AG08396 (cell line): Measurements from ENCODE around the gene LDLRAD4.

ENCODE experiments used
- DNase-seq: peaks from one replicate; pipeline ENCODE4 v3.0.0; 2012; ENCODE audit warnings: low spot score, mixed read lengths

Gene LDLRAD4

DNA sequence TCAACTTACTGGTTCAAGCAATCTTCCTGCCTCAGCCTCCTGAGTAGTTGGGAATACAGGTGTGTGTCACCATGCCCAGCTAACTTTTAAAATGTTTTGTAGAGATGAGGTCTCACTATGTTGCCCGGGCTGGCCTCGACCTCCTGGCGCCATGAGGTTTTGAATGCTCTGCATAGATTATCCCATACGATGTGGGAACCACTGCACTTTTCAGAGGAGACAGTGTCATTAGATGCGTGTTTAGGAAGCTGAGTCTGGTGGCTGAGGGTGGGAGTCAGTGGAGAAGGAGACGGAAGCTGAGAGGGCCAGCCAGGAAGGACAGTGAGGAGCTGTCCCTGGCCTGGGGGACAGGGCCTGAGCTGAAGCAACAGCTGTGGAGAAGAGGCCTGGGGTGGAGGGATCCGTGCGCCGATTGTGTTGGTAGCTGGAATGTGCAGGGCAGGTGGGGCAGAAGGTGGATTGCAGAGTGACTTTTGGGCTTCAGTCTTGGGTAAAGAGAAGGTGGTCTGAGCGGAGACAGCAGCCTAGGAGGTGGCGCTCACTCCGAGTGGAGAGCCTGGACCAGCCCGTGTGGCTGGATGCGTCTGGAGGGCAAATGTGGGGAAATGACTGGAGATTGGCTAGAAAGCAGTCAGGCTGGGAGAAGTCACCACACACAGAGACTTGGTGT lies 68.0 kb downstream of the LDLRAD4 start:
- no peak for DNase-seq

DNA sequence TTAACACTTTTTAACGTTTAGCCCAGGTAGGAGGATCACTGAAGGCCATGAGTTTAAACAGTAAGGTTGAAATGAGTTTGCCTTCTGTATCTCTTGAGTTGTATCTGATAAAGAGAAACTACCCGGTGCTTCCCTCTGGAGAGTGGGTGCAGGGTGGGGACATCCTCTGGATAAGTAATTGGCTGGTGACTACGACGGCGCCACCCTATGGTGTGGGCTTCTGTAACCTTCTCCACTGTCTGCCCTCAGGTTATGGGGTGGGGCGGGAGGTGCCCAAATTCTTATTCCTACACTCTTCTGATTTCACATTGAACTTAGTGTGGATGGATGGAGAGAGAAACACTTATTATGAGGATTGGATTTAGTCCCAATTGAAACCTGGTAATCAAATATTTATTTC lies 68.8 kb downstream of the LDLRAD4 start:
- DNase-seq, result no peak

DNA sequence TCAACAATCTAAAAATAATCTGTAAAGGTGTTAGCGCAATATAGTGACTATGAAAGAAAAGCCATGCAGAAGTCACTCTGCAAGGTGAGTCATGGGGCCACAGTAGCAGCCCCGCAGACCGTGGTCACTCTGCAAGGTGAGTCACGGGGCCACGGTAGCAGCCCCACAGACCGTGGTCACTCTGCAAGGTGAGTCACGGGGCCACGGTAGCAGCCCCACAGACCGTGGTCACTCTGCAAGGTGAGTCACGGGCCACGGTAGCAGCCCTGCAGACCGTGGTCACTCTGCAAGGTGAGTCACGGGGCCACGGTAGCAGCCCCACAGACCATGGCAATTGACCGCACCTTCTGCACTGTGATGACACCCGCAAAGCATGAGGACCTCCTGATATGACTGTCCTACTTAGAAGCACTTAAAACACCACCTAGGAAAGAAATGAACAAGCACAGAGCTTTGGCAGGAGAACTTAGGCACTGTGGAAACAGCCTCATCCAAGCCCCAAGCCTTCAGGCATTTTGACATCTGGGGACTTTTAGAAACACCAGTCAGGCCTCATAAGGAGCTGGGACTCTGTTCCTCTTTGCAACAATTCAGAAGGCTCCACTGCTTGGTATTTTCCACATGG lies 70.1 kb downstream of the LDLRAD4 start:
- DNase-seq, result no peak

DNA sequence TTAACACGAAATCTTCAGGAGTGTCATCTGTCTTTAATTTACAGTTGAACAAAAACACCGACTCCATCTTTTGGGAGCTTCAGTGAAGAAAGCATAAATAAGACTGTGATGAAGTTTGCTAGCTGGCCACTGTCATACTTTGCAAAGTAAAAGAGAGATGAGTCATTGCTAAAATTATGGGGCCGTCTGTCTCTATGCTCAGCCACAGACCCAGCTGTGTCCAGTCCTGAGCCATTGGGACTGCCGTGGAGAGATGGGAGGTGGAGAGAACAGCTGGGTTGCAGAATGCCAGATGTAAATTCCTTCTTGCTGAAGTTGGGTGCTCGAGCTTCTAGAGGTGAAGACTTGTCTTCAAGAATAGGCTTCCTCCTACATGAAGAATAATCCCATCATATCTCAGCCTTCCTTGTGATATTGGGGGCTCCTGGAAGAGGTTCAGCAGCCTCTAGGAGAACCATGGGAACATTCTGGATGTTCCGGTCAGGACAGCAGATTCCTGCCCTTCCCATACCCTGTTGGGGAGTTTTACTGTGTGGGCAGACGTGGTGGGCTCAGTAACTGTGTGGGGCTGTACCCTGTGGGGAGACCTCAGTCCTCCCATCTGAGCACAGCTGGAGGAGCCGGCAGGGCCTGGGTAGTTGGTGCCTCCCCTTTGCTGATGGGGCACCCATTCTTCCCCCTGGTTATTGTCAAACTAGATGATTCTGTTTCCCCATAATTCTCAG lies 71.1 kb downstream of the LDLRAD4 start:
- no peak for DNase-seq

DNA sequence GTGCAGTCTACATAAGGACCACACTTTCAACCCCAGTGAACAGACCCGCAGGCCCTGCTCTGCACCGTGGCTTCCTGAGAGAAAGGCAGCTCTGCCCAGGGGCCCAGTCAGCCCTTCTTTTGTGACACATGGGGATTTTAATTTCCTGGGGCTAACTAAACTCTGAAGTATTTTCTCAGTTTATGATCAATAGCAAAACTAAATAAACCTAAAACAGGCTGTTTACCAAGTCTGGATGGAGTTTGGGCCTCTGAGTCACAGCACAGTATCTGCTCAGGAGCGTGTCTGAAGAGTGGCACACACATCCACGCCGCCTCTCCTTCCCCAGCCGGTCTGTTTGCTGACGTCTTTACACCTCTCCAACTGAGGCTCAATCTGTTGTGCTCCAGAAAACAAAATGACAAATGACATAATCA lies 72.3 kb downstream of the LDLRAD4 start:
- DNase-seq, result no peak

DNA sequence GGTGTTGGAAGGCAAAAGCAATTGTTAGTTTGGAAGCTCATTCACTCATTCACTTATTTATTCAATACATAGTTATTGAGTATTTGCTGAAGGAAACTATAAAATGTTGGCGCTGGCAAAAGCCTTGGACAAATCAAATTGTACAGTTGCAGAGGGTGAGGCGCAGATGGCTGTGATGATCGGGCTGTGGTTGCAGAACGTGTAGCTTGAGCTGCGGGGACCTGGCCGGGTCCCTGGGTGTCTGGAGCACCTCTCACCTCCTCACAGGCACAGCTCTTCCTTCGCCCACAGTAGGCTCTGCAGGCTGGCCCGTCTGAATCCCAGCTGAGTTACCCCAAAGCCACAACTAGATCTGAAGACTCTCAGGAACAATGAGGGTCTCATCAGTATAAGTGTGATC lies 72.7 kb downstream of the LDLRAD4 start:
- DNase-seq, result no peak

DNA sequence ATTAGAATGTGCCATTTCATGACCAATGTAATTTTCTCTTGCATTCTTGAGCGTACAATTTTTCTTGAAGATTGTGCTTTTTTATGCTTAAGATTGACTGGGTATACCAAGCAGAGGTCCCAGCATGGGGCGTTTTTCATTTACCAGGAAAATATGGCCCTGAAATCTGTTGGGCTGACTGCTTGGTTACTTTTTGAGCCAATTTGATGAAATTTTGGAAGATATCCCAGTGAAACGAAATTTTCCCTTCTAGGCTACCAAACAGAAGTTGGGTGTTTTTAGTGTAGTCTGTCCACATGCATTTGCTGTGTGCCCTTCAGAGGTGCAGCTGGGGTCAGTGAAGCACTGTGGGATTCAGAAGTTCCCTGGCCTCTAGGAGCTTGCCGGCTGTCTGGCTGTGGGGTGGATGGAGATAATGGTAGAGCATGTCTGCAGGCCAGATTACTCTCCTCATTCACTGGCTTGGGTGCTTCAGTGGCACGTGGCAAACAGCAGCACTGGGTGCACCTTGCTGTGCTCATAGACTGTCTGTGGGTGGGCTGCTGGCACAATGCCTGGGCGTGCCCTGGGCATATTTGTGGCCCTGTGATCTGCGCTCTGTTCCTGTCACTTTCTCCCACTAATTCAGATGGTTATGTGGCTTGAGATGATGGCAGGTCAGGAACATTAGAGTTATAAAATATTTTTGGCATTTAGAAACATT lies 73.3 kb downstream of the LDLRAD4 start:
- DNase-seq, result no peak

DNA sequence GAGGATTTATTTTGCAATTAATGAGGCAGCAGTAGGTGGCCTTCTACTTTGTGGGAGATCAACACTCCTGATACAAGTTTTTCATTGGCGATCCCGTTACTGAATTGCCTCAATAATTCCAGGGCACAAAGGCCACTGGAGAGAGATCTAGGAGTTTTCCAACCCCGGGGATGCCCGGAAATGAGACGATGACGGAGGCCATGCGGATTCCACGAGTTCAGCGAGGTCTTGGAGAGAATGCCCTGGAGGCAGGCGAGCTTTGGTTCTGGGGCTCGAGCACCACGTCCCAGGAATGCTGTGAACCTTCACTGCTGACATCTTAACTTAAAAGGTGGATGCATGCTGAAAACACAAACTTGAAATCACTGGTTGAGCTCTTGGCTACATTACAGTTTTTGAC lies 74.2 kb downstream of the LDLRAD4 start:
- no peak for DNase-seq

DNA sequence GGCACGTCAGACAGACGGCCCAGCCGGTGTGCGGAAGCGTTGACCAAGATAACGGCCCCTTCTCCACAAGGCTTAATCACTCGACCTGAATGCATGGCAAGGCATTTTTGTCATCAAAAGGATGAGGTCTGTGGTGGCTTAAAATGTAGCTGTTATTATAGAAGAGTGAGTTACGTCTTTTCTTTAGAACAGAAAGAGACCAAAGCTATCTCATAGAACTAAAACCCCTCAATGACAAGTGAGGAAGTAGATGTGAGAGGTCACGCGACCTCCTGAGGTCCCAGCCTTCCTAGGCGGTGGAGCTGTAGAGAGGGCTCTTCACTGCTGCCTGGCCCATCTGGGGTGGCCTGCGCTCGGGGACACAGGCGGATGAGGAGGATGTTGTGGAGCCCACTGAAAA lies 75.7 kb downstream of the LDLRAD4 start:
- DNase-seq, result no peak

DNA sequence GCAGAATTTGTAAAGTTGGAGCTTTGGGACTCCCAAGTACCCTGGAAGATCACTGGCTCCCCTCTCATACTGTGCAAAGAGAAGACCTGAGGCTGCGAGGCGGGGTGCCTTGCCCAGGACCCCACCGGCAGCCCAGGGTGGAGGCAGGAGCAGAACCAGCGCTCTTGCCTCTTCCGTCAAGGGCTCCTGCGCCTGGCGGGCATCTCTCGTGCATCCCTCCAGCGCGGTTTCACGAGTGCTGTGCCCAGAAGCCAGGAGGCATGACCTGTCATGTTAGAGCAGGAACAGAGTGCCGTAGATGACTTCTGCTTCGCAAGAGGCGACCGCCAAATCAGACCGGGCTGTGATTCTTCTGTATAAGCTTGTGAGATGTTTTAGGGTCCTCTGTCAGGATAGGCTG lies 77.3 kb downstream of the LDLRAD4 start:
- no peak for DNase-seq

DNA sequence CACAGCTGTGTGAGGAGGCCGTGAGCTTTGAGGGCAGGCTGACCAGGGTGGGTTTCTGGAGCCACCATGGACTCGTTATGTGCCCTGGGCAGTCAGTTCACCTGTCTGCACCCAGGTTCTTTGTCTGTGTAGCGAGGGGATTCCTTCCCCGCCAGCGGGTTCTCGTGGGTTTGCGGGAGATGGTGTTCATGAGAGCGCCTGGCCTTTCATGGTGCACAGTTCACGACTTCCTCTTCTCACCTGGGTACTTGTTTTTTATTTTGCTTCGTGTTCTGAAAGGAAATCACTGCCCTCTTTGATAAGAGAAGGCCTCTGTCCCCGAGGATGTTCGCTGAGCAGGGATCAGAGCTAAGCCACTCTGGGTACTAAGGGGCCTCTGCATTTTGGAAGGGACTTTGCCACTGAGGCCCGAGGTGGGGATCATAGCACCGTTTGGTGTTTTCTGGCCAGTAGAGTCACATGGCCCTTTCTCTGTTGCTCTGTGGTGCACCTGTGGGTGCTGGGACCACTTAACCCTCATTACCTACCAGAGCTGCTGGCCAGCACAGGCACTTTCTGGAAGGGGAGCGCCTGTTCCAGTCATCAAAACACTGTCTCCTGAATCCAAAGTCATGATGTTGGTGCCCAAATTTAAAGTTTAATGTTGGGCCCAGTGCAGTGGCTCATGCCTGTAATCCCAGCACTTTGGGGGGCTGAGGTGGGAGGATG lies 78.5 kb downstream of the LDLRAD4 start:
- DNase-seq, result no peak

DNA sequence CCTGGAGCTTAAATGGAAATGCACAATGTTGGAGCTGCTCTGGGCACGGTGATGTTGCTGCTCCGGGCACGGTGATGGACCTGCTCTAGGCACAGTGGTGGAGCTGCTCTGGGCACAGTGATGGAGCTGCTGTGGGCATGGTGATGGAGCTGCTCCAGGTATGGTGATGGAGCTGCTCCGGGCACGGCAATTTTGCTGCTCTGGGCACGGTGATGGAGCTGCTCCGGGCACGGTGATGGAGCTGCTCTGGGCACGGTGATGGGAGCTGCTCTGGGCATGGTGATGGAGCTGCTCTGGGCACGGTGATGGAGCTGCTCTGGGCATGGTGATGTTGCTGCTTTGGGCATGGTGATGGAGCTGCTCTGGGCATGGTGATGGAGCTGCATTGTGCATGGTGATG lies 79.7 kb downstream of the LDLRAD4 start:
- no peak for DNase-seq

DNA sequence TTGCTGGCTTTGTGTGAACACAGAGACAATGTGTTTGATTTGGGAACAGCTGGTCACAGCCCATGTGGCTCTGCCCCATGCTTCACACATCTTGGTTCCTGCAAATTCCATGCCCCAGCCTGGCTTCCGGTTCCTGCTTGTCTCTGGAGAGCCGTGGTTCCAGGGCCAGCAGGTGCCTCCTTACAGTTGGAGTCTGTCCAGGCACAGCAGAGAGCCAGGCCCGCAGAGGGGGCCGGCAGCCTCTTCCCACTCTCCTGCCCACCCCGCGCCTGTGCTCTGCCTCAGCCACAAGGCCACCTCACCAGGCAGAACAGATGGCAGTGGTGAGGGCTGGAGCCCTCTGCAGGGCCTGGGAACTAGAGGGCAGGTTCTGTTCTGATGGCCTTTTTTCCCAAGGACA lies 81.5 kb downstream of the LDLRAD4 start:
- DNase-seq, result no peak

DNA sequence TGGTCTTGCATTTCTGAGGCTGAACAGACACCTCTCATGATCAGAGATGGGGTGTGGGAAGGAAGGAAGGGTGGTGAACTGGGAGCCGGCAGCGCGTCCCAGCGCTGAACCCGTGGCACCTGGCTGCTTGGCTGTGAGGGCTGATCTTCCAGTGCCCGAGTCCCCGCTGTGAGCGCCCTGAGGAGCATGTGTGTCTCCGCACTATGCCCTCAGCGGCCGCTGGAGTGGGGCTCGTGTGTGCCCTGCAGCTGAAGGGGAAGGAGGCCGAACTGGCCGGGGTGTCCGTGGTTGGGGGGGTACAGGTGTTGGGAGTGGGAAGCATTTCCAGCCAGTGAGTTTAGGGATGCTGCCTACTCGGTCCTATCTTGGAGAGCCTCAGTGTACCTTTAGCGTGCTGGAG lies 82.2 kb downstream of the LDLRAD4 start:
- no peak for DNase-seq

DNA sequence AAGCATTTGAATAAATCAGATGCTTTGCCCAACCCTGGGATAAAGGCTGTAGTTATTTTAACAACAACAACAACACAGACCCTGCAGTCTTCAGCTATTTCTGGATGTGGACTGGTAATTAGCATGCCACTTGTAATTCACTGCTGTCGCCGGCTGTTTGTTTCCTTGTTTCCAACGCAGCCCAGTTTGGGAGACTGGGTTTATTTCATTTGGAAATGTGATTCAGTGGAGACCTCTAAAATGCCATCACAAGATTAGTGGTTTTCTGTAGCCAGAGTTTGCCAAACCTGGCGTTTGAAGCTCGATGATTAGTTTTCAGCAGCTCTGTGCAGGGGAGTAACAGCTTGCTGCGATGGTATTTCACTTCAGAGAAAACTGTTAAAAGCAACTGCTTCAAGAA lies 83.5 kb downstream of the LDLRAD4 start:
- DNase-seq, result no peak

DNA sequence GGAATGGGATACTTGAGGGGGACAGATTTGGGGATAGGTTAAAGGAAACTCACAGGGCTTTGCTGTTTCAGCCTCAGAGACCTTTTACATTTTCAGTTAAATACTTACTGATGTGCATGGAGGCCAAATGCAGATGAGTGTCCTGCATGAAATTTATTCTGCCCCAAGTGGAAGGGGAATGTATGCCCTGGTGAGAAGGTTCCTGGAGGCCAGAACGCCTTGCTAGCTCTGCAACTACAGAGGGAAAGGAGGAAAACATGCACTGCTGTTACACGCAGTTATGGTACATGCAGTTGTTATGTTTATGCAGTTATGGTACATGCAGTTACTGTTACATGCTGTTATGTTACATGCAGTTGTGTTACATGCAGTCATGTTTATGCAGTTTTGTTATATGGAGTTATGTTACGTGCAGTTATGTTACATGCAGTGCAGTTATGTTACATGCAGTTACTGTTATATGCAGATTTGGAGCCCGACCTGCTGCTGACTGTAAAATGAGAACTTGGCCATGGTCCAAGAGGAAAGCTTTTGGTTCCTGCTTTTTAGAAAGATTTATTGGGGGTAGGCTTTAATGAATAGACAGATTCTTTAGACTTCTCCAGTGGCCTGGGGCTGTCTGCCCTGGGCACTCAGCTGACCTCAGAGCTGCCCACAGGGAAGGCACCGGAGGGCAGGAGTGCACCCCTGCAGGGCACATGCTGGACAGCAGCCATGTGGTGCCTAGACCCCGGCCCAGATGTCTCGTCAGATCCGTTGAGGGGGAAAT lies 84.1 kb downstream of the LDLRAD4 start:
- DNase-seq, result no peak

DNA sequence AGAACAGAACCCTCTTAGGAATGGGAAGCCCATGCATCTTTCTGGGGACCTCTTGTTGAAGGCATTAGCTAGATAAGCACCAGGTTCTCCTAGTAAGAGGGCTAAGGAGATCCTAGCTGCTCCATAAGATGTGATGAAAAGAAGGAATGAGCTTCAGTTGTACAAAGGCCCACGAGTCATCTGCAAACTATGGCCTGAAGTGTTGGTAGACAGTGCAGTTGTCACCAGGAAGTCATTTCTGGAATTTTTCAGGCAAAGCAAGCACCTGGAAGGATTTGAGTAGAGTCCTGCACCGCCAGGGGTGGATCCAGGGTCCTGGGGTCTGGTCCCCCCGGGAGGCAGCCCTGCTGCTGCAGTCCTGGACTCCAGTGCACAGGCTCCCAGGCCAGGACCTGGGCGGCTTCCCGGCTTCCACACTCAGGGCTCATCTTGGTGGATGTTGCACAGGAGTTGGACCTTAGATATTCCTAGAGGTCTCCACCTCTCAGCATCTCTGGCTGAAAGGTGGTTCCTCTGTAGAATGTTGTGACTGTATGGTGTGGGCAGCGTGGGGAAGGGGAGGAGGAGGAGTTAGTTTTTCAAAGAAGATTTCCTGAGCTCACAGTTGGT lies 85.3 kb downstream of the LDLRAD4 start:
- DNase-seq, result no peak

DNA sequence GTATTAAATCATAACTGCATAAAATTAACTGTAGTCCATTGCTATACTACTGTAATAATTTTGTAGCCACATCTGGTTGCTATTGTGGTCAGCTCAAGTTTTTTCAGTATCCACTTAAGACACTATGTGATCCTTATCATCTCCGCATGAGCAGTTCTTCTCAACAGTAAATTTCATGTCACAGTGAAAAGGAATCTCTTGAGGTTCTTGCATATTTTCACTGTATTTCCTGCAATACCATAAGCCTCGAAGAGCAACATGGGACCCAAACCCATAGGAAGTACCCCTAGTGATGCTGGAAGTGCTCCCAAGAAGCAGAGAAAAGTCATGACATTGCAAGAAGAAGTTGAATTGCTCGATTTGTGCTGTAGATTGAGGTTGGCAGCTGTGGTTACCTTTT lies 86.7 kb downstream of the LDLRAD4 start:
- no peak for DNase-seq

DNA sequence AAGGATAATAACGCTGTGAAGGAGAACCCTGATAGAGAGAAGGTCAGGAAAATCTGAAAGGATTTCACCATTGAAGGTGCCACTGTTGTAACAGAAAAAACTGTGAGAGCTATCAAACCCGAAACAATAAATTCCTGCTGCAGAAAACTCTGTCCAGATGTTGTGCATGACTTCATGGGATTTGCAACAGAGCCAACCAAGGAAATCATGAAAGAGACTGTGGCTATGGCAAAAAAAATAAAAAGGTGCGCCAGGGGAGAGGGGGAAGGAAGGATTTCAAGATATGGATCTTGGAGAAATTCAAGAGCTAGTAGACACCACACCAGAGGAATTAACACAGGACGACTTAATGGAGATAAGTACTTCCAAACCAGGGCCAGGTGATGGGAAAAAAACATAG lies 88.0 kb downstream of the LDLRAD4 start:
- no peak for DNase-seq

DNA sequence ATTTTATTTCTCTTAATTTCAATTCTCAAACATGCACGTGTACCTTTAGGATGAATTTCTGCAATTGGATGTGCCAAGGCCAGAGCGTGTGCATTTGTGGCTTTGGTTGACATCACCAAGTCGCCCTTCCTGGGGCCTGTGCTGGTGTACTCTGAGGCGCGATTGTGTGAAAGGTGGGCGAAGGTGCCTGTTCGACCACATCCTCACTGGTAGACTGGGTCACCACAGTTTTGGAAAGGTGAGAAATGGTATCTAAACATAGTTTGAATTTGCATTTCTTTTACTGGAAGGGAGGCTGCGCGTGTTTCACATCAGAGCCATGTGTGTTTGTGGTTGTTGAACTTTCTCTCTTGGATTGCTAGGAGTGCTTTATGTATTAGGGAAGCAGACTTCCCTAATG lies 89.8 kb downstream of the LDLRAD4 start:
- no peak for DNase-seq
